PC-9 (cell line): ENCODE results near the gene FCRLB. TPM values are rescaled to one million over a fixed set of nuclear protein-coding genes. Genes with fewer than 3 reads are reported as not detected.

ENCODE experiments used
- BruUV-seq: library from RNA; stranded (reverse); fragments of 400-500 nt; replicated peaks from 2 replicates; lab custom pipeline; 2021; lab: Mats Ljungman, UMichigan
- CTCF ChIA-PET: fragments of 300-600 bp; sonication (Branson Sonifier 250); formaldehyde crosslinking; loops from one replicate; lab custom pipeline; 2022; ENCODE audit warnings: antibody characterized with exemption; lab: Charles Lee
- POLR2A ChIA-PET: fragments of 300-600 bp; sonication (Branson Sonifier 250); formaldehyde crosslinking; loops from one replicate; lab custom pipeline; 2022; ENCODE audit warnings: antibody characterized with exemption; ENCODE audit not compliant: unreplicated experiment; lab: Charles Lee
- DNase-seq, 2 experiments: peaks; one replicate each; pipeline versions ENCODE4 v3.0.0 to v3.0.0-alpha.2; 2015 to 2022; ENCODE audit warnings: mixed read lengths in 1 of 2
- H2AFZ ChIP-seq: fragments of 200-600 bp; sonication (generic); 2 replicates; pipeline ENCODE4 v1.8.1; 2017; ENCODE audit warnings: antibody characterized with exemption
- H3F3A ChIP-seq: fragments of 200-600 bp; sonication (generic); 2 replicates; pipeline ENCODE4 v1.8.1; 2017; ENCODE audit warnings: antibody characterized with exemption, mild to moderate bottlenecking, low read depth; ENCODE audit not compliant: insufficient read depth
- H3K27ac ChIP-seq: fragments of 200-600 bp; sonication (generic); 2 replicates; pipeline ENCODE4 v1.6.1; 2016; ENCODE audit warnings: mixed run types
- H3K27me3 ChIP-seq: fragments of 200-600 bp; sonication (generic); 2 replicates; pipeline ENCODE4 v1.6.1; 2016; ENCODE audit warnings: low read depth, mixed run types; ENCODE audit not compliant: insufficient read depth
- H3K36me3 ChIP-seq: fragments of 200-600 bp; sonication (generic); 2 replicates; pipeline ENCODE4 v1.6.1; 2016; ENCODE audit warnings: low read depth, mixed run types
- H3K4me1 ChIP-seq: fragments of 200-600 bp; sonication (generic); replicated peaks from 2 replicates; pipeline ENCODE4 v1.6.1; 2016; ENCODE audit warnings: mixed run types; ENCODE audit not compliant: insufficient read depth
- H3K4me2 ChIP-seq: fragments of 200-600 bp; sonication (generic); 2 replicates; pipeline ENCODE4 v1.6.1; 2017; ENCODE audit warnings: mixed run types
- H3K4me3 ChIP-seq: fragments of 200-600 bp; sonication (generic); 2 replicates; pipeline ENCODE4 v1.6.1; 2016; ENCODE audit warnings: mixed run types
- H3K79me2 ChIP-seq: fragments of 200-600 bp; sonication (generic); 2 replicates; pipeline ENCODE4 v1.6.1; 2017; ENCODE audit warnings: low read depth, mixed run types
- H3K9me2 ChIP-seq: fragments of 200-600 bp; sonication (generic); 2 replicates; pipeline ENCODE4 v1.8.1; 2017; ENCODE audit warnings: mild to moderate bottlenecking; ENCODE audit not compliant: insufficient read depth
- H3K9me3 ChIP-seq: fragments of 200-600 bp; sonication (generic); 2 replicates; pipeline ENCODE4 v1.8.1; 2016; ENCODE audit warnings: low read depth; ENCODE audit not compliant: insufficient read depth
- H4K20me1 ChIP-seq: fragments of 200-600 bp; sonication (generic); 2 replicates; pipeline ENCODE4 v1.8.1; 2017; ENCODE audit not compliant: insufficient read depth
- CTCF ChIP-seq: fragments of 200-600 bp; sonication (generic); conservative IDR thresholded peaks from 2 replicates; pipeline ENCODE4 v1.6.1; 2017; ENCODE audit warnings: mixed run types, antibody characterized with exemption, mild to moderate bottlenecking, moderate library complexity
- EZH2 ChIP-seq: fragments of 200-600 bp; sonication (generic); IDR thresholded peaks from 2 replicates; pipeline ENCODE4 v1.8.0; 2017; ENCODE audit warnings: antibody characterized with exemption, low read depth
- intact Hi-C: fragments of 100-400 bp; cut with micrococcal nuclease; formaldehyde crosslinking; loops from one replicate; pipeline ENCODE4 v1.10.0; 2022; ENCODE audit not compliant: unreplicated experiment
- total RNA-seq: library from RNA; stranded (reverse); gene quantifications from 2 replicates; pipeline ENCODE4 v1.2.3, GENCODE V29; 2021

Gene FCRLB
- total RNA-seq, 1 experiment from 2014 or later: 1.0 TPM

DNA sequence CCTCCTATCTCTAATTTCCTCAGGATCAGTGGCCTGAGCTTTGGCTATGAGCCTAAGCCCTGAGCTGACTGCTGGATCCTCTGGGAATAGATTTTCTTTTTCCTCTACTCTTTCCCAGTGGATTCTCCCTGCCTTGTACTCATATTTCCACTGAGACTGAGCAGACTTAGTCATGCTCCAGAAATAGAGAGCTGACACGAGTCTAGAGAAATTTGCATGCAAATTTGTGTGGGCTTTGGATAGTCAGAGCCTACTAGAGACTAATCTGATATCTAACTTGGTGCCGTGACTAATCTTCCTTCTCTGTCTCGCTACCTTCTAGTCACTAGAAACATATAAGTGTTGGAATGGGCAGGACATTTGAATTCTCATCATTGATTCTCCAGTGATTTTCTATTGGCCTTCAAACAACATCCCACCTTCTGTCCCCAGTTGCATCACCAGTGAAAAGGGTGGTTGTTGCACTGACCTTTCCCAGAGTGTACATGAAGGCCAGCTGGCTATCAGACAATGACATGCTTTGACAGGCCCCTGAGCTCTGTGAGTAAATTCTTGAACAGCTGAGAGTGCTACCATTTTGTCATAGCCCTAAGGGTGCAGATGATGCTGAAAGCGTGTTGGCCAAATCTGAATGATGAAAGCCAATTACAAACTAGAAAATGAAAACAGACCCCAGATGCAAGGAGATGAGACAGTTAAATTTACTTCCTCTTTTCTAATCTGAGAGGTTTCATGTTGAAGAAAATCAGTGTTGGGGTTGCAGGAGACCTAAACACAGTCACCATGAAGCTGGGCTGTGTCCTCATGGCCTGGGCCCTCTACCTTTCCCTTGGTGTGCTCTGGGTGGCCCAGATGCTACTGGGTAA, 14.6 kb upstream of the FCRLB start, which contains the start of gene FCRLA:
FCRLA (plus strand) TSS at position 748 of the 866 bp plus-strand sequence; CDS start at position 784, 36 bp downstream.
- TF ChIP-seq CTCF: no peak
- TF ChIP-seq EZH2: no peak
- BruUV-seq: no TSS peak
- no peak within 1 kb of the TSS; the same call in 1 of the 2 replicates for H2AFZ ChIP-seq
- no peaks in the 10 kb centered on the region for H3K36me3 ChIP-seq
- intact Hi-C loops: no loop called here
- no peaks in the 10 kb centered on the region for H3K9me3 ChIP-seq
- no peaks in the 10 kb centered on the region for H3K27me3 ChIP-seq
- DNase-seq: no peak
- no peaks in the 10 kb centered on the region for H3K9me2 ChIP-seq
- POLR2A ChIA-PET: no interaction called here
- H4K20me1 ChIP-seq: no peaks in the 10 kb centered on the region
- H3K4me1 ChIP-seq: 0 out of 2 replicates have a peak, but pooled peaks cover 4% of the 10 kb centered on the region
- H3K27ac ChIP-seq: no peak within 1 kb of the TSS
- H3K4me3 ChIP-seq: no peak within 1 kb of the TSS
- no peaks in the 10 kb centered on the region for H3K79me2 ChIP-seq
- H3F3A ChIP-seq: no peaks in the 10 kb centered on the region
- CTCF ChIA-PET: no interaction called here
- H3K4me2 ChIP-seq: no peak within 1 kb of the TSS

DNA sequence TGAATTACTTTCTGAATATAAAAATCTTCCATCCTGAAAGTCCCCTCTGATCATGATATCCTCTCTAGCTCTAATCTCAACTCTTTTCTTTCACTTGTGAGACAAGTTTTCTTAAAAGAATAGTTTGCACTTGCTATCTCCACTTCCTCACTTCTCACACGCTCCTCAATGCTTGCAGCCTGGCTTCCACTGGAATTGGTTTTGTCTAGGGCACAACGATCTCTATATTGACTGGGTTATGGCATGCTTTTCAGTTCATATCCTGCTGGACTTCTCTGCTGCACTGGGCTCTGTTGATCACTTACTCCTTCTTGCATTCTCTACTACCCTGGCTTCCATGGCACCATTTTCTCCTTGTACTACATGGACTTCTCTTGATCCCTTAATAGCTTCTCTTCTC, 13.8 kb upstream of the FCRLB start:
- no peak for DNase-seq
- 0 out of 2 replicates have a peak, but pooled peaks cover 4% of the 10 kb centered on the region for H3K4me1 ChIP-seq
- H3F3A ChIP-seq: no peaks in the 10 kb centered on the region
- H3K4me3 ChIP-seq: no peak overlapping the region
- no peaks in the 10 kb centered on the region for H4K20me1 ChIP-seq
- no peaks in the 10 kb centered on the region for H3K79me2 ChIP-seq
- ChIA-PET POLR2A (no interaction called here), CTCF (no interaction called here)
- no peak overlapping the region for H3K4me2 ChIP-seq
- H2AFZ ChIP-seq: no peak overlapping the region; the same call in 1 of the 2 replicates
- no peaks in the 10 kb centered on the region for H3K9me3 ChIP-seq
- H3K27me3 ChIP-seq: no peaks in the 10 kb centered on the region
- BruUV-seq: no TSS peak
- intact Hi-C loops: no loop called here
- no peaks in the 10 kb centered on the region for H3K36me3 ChIP-seq
- no peak overlapping the region for H3K27ac ChIP-seq
- TF ChIP-seq EZH2: no peak
- no peak for TF ChIP-seq CTCF
- H3K9me2 ChIP-seq: no peaks in the 10 kb centered on the region

GRCh38 chr1:161709373-161709772, 12.0 kb upstream of the FCRLB start:
- no TSS peak for BruUV-seq
- DNase-seq: no peak
- Histone ChIP-seq H3K79me2 (no peaks in the 10 kb centered on the region), H3K36me3 (no peaks in the 10 kb centered on the region), H3K27me3 (no peaks in the 10 kb centered on the region), H3F3A (no peaks in the 10 kb centered on the region), H4K20me1 (no peaks in the 10 kb centered on the region), H3K4me3 (no peak overlapping the region), H3K4me1 (0 out of 2 replicates have a peak, but pooled peaks cover 4% of the 10 kb centered on the region), H2AFZ (no peak overlapping the region), H3K9me3 (no peaks in the 10 kb centered on the region), H3K27ac (no peak overlapping the region), H3K9me2 (no peaks in the 10 kb centered on the region), H3K4me2 (no peak overlapping the region)
- intact Hi-C loops: no loop called here
- TF ChIP-seq CTCF: no peak
- no peak for TF ChIP-seq EZH2
- ChIA-PET CTCF (no interaction called here), POLR2A (no interaction called here)
